ENCODE measurements around the gene TAS1R3.

GRCh38 chr1:1324524-1325287 lies 6.4 kb upstream of the TAS1R3 start, which contains the start of the genes CPTP and INTS11:
- TF ChIP-seq GATA2 (IDR thresholded peaks at IDR 0.05; ENCODE audit: low read depth, low read length) = no peak
- no peak for TF ChIP-seq GATA3 (IDR thresholded peaks at IDR 0.05; ENCODE audit: low read depth, low read length)
